ENCODE data around the gene DPM3.

DNA sequence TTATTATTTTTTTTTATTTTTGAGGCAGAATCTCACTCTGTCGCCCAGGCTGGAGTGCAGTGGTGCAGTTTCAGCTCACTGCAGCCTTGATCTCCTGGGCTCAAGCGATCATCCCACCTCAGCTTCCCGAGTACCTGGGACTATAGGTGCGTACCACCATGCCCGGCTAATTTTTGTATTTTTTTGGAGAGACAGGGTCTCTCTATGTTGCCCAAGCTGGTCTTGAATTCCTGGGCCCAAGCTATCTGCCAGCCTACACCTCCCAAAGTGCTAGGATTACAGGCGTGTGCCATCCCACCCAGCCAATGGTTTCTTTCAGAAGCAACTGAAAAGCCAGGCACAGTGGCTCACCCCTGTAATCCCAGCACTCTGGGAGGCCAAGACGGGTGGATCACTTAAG, 30.5 kb upstream of the DPM3 start:
- TF ChIP-seq, protein P1, sequence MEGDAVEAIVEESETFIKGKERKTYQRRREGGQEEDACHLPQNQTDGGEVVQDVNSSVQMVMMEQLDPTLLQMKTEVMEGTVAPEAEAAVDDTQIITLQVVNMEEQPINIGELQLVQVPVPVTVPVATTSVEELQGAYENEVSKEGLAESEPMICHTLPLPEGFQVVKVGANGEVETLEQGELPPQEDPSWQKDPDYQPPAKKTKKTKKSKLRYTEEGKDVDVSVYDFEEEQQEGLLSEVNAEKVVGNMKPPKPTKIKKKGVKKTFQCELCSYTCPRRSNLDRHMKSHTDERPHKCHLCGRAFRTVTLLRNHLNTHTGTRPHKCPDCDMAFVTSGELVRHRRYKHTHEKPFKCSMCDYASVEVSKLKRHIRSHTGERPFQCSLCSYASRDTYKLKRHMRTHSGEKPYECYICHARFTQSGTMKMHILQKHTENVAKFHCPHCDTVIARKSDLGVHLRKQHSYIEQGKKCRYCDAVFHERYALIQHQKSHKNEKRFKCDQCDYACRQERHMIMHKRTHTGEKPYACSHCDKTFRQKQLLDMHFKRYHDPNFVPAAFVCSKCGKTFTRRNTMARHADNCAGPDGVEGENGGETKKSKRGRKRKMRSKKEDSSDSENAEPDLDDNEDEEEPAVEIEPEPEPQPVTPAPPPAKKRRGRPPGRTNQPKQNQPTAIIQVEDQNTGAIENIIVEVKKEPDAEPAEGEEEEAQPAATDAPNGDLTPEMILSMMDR (IDR thresholded peaks at IDR 0.05), result no peak
- no peak for TF ChIP-seq POLR2AphosphoS5 (IDR thresholded peaks at IDR 0.05)

Data from breast epithelium (tissue), 3 donors.